Upper lobe of left lung (tissue), 4 donors: ENCODE results near the gene ARPC2.

ENCODE experiments used
- POLR2A ChIP-seq, 4 donors: fragments of 450-650 bp; IDR thresholded peaks; one replicate each; pipeline ENCODE4 v1.5.1; 2016 to 2017; ENCODE audit warnings: antibody characterized with exemption in 4 of 4, mild to moderate bottlenecking in 2 of 4
- POLR2AphosphoS5 ChIP-seq, 2 donors: sonication (generic); formaldehyde crosslinking; IDR thresholded peaks; one replicate each; pipeline ENCODE4 v1.5.1; 2017; ENCODE audit warnings: antibody characterized with exemption in 2 of 2
- TF ChIP-seq, protein P1 (sequence below), 6 experiments: fragments of 450-650 bp in 4 of 6; fragments of 200-600 bp in 2 of 6; sonication (generic) in 2 of 6; IDR thresholded peaks; one replicate each; pipeline ENCODE4 v1.5.1; 2016 to 2019; ENCODE audit warnings: antibody characterized with exemption in 6 of 6

DNA sequence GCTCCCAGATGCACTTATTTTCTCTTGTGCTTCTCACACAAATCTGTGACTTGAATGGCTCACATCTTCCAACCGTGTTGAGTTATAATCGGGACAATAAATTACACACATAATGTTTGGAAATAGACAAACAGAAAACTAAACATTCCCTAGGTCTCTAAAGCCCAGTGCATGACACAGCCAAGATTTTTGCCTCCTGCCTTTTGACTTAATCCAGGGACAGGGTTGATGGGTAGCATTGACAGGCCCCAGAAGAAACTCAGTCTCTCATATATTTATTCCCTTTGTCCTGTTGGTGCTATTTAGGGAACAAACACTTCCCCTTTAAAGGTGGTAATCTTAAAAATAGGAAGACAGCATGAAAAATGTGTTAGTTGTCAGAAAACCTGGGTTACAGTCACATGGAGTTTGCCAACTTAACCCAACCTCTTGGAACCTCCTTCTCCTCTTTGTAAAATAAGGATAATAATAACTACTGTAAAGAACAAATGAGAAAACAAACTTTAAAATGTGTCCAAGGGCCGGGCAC is 24.0 kb upstream of the ARPC2 start:
- TF ChIP-seq POLR2A (IDR thresholded peaks at IDR 0.05) (no peak), POLR2AphosphoS5 (IDR thresholded peaks at IDR 0.05) (no peak)
- TF ChIP-seq, protein P1, sequence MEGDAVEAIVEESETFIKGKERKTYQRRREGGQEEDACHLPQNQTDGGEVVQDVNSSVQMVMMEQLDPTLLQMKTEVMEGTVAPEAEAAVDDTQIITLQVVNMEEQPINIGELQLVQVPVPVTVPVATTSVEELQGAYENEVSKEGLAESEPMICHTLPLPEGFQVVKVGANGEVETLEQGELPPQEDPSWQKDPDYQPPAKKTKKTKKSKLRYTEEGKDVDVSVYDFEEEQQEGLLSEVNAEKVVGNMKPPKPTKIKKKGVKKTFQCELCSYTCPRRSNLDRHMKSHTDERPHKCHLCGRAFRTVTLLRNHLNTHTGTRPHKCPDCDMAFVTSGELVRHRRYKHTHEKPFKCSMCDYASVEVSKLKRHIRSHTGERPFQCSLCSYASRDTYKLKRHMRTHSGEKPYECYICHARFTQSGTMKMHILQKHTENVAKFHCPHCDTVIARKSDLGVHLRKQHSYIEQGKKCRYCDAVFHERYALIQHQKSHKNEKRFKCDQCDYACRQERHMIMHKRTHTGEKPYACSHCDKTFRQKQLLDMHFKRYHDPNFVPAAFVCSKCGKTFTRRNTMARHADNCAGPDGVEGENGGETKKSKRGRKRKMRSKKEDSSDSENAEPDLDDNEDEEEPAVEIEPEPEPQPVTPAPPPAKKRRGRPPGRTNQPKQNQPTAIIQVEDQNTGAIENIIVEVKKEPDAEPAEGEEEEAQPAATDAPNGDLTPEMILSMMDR (IDR thresholded peaks at IDR 0.05): no peak
